ENCODE measurements around the gene THG1L. TPM values are rescaled to one million over a fixed set of nuclear protein-coding genes. Genes with fewer than 3 reads are reported as not detected.

The THG1L gene
- total RNA-seq, 1 experiment from 2014 or later: 12.3 TPM

GRCh38 chr5:157747766-157748700 lies 16.8 kb downstream of the THG1L start:
- TF ChIP-seq ZNF512 (CRISPR knock-in tag; IDR thresholded peaks at IDR 0.05; ENCODE audit: borderline replicate concordance) (no peak), ZNF317 (CRISPR knock-in tag; IDR thresholded peaks at IDR 0.05; ENCODE audit: borderline replicate concordance, low read depth) (no peak), ELF4 (CRISPR knock-in tag; IDR thresholded peaks at IDR 0.05; ENCODE audit: low read depth) (no peak), OVOL2 (CRISPR knock-in tag; IDR thresholded peaks at IDR 0.05; ENCODE audit: borderline replicate concordance) (no peak), FOXP4 (CRISPR knock-in tag; IDR thresholded peaks at IDR 0.05) (no peak), ZNF232 (CRISPR knock-in tag; IDR thresholded peaks at IDR 0.05) (no peak), E2F5 (CRISPR knock-in tag; IDR thresholded peaks at IDR 0.05) (no peak), ZNF121 (CRISPR knock-in tag; IDR thresholded peaks at IDR 0.05) (no peak)
- peaks cover 12% of the 10 kb centered on the region for H3K4me1 Mint-ChIP-seq
- H3K27ac Mint-ChIP-seq: no peak overlapping the region
- 0 out of 2 replicates have a peak, but pooled peaks cover 3% of the 10 kb centered on the region for H3K36me3 Mint-ChIP-seq
- CTCF ChIA-PET: interaction anchor here (1.0 kb wide), 1 partner anchor 14 kb away, joined by 3 read pairs; no protein-coding TSS in a partner anchor
- POLR2A ChIA-PET: no interaction called here
- DNase-seq (ENCODE audit: low spot score) (no peak), ATAC-seq (no peak)
- peaks cover 16% of the 10 kb centered on the region for H3K27me3 Mint-ChIP-seq (ENCODE audit: low read depth)
- H3K4me3 Mint-ChIP-seq: no peak overlapping the region
- H3K9me3 Mint-ChIP-seq: no peaks in the 10 kb centered on the region

GRCh38 chr5:157748760-157749461 lies 17.7 kb downstream of the THG1L start:
- POLR2A ChIA-PET: no interaction called here
- no peaks in the 10 kb centered on the region for H3K9me3 Mint-ChIP-seq
- CTCF ChIA-PET: interaction anchor here (0.5 to 1.0 kb wide), 2 partner anchors 13 to 425 kb away, joined by 3 to 5 read pairs; no protein-coding TSS in a partner anchor
- peaks cover 12% of the 10 kb centered on the region for H3K4me1 Mint-ChIP-seq
- ATAC-seq: no peak
- 0 out of 2 replicates have a peak, but pooled peaks cover 4% of the 10 kb centered on the region for H3K36me3 Mint-ChIP-seq
- peaks cover 16% of the 10 kb centered on the region for H3K27me3 Mint-ChIP-seq (ENCODE audit: low read depth)
- no peak for DNase-seq (ENCODE audit: low spot score)
- H3K4me3 Mint-ChIP-seq: no peak overlapping the region
- no peak for TF ChIP-seq GTF2I (CRISPR knock-in tag; conservative IDR thresholded peaks at IDR 0.05)
- no peak overlapping the region for H3K27ac Mint-ChIP-seq

- Mint-ChIP-seq H3K4me1 (peaks cover 9% of the 10 kb centered on the region), H3K4me3 (no peak overlapping the region), H3K36me3 (0 out of 2 replicates have a peak, but pooled peaks cover 4% of the 10 kb centered on the region), H3K27ac (no peak overlapping the region), H3K9me3 (no peaks in the 10 kb centered on the region), H3K27me3 (ENCODE audit: low read depth) (peaks cover 13% of the 10 kb centered on the region)
- ChIA-PET CTCF (interaction anchor here (0.5 to 1.0 kb wide), 2 partner anchors 13 to 425 kb away, joined by 3 to 5 read pairs; no protein-coding TSS in a partner anchor), POLR2A (no interaction called here)
- TF ChIP-seq MYBL2 (CRISPR knock-in tag; IDR thresholded peaks at IDR 0.05) (no peak), E2F1 (CRISPR knock-in tag; IDR thresholded peaks at IDR 0.05) (no peak), CDX4 (CRISPR knock-in tag; IDR thresholded peaks at IDR 0.05; ENCODE audit: borderline replicate concordance) (no peak), IRF2 (CRISPR knock-in tag; IDR thresholded peaks at IDR 0.05; ENCODE audit: borderline replicate concordance, low read depth) (no peak), CTCF (IDR thresholded peaks at IDR 0.05) (no peak), FOXP1 (CRISPR knock-in tag; IDR thresholded peaks at IDR 0.05; ENCODE audit: borderline replicate concordance) (no peak)
- DNase-seq (ENCODE audit: low spot score) (no peak), ATAC-seq (no peak)
Measured at GRCh38 chr5:157749462-157749799, 18.2 kb downstream of the THG1L start.

Data from WTC11 (cell line).